Stimulated activated CD4-positive, alpha-beta T cell treated with anti-CD3 and anti-CD28 coated beads, Interleukin-4, amount 100 ng/mL, for 24 hours (primary cell): ENCODE results near the gene ANKRD30B.
"Not testable (repeated sequence)": the region's sequence is repeated elsewhere in the genome, so short reads cannot be mapped to it uniquely, and the experiment has no call there.

ENCODE experiments used
- DNase-seq: peaks from one replicate; pipeline ENCODE4 v3.0.0-alpha.2; 2020

The ANKRD30B gene

GRCh38 chr18:14747513-14748474 is at the start of gene ANKRD30B:
TSS of gene ANKRD30B (plus strand) at chr18:14748172. CDS start at chr18:14748420, 248 bp downstream.
- DNase-seq: no peak

- not testable (repeated sequence) for DNase-seq
Measured at GRCh38 chr18:14701286-14702040, 46.5 kb upstream of the ANKRD30B start.

GRCh38 chr18:14709761-14710160 is 38.2 kb upstream of the ANKRD30B start:
- DNase-seq: not testable (repeated sequence)

GRCh38 chr18:14721569-14721968 is 26.4 kb upstream of the ANKRD30B start:
- not testable (repeated sequence) for DNase-seq

- not testable (repeated sequence) for DNase-seq
Measured at GRCh38 chr18:14739056-14739455, 8.9 kb upstream of the ANKRD30B start.

- no peak for DNase-seq
Measured at GRCh38 chr18:14746897-14747296, 1.1 kb upstream of the ANKRD30B start.

- no peak for DNase-seq
Measured at GRCh38 chr18:14748496-14748895, 524 bp downstream of the ANKRD30B start.

GRCh38 chr18:14763566-14763965 is 15.6 kb downstream of the ANKRD30B start:
- DNase-seq: not testable (repeated sequence)

- DNase-seq: no peak
Measured at GRCh38 chr18:14767474-14767873, 19.5 kb downstream of the ANKRD30B start.

GRCh38 chr18:14768241-14768640 is 20.3 kb downstream of the ANKRD30B start:
- DNase-seq: no peak

GRCh38 chr18:14769381-14769780 is 21.4 kb downstream of the ANKRD30B start:
- no peak for DNase-seq

- no peak for DNase-seq
Measured at GRCh38 chr18:14776801-14777200, 28.8 kb downstream of the ANKRD30B start.

- no peak for DNase-seq
Measured at GRCh38 chr18:14781671-14782070, 33.7 kb downstream of the ANKRD30B start.

- no peak for DNase-seq
Measured at GRCh38 chr18:14784133-14784532, 36.2 kb downstream of the ANKRD30B start.

GRCh38 chr18:14796876-14797275 is 48.9 kb downstream of the ANKRD30B start:
- DNase-seq: not testable (repeated sequence)

GRCh38 chr18:14797969-14798764 is 50.2 kb downstream of the ANKRD30B start:
- DNase-seq: not testable (repeated sequence)

GRCh38 chr18:14811081-14811480 is 63.1 kb downstream of the ANKRD30B start:
- DNase-seq: not testable (repeated sequence)

GRCh38 chr18:14826972-14827632 is 79.1 kb downstream of the ANKRD30B start:
- DNase-seq: not testable (repeated sequence)

- not testable (repeated sequence) for DNase-seq
Measured at GRCh38 chr18:14841607-14842006, 93.6 kb downstream of the ANKRD30B start.

GRCh38 chr18:14851533-14851932 is 103.6 kb downstream of the ANKRD30B start:
- DNase-seq: not testable (repeated sequence)

GRCh38 chr18:14855634-14856033 is 107.7 kb downstream of the ANKRD30B start:
- not testable (repeated sequence) for DNase-seq

GRCh38 chr18:14856256-14856655 is 108.3 kb downstream of the ANKRD30B start:
- DNase-seq: not testable (repeated sequence)
